ENCODE data around the gene CEP350. TPM values are rescaled to one million over a fixed set of nuclear protein-coding genes. Genes with fewer than 3 reads are reported as not detected.
A peak's percentile ranks its signal among the peaks of the same experiment; 100 is the strongest.

The CEP350 gene
- polyA plus RNA-seq, 3 donors, result 6.7 to 19.8 (median 9.0) TPM

- Histone ChIP-seq H3K9me3 (replicated peaks in 1 of 2; ENCODE audit: control insufficient read depth in 1 of 2, insufficient read depth in 1 of 2, low read length in 2 of 2) (no peaks in the 10 kb centered on the region), H3K27me3 (ENCODE audit: control insufficient read depth in 2 of 2, insufficient read depth in 2 of 2, low read length in 2 of 2) (no peaks in the 10 kb centered on the region), H4K20me1 (ENCODE audit: insufficient read depth, low read length) (peaks cover 14% of the 10 kb centered on the region), H3K4me3 (replicated peaks in 1 of 3; ENCODE audit: low read depth in 2 of 3, low read length in 3 of 3) (peak overlapping the region in 2 of 3 experiments; percentile 38 to 61), H3K4me1 (ENCODE audit: control insufficient read depth in 1 of 2, insufficient read depth in 2 of 2, low read length in 2 of 2) (peaks cover 51 to 65% of the 10 kb centered on the region in 2 donors), H3K9ac (ENCODE audit: insufficient read depth, low read length, poor library complexity, severe bottlenecking) (peak overlapping the region; percentile 19), H3K36me3 (replicated peaks in 1 of 2; ENCODE audit: control insufficient read depth in 1 of 2, insufficient read depth in 2 of 2, low read length in 2 of 2) (no peaks in the 10 kb centered on the region), H2AFZ (ENCODE audit: insufficient read depth, low read depth, low read length, poor library complexity, severe bottlenecking) (peak overlapping the region; percentile 40), H3K79me2 (ENCODE audit: insufficient read depth, low read length) (peaks cover 45% of the 10 kb centered on the region), H3K4me2 (replicated peaks; ENCODE audit: extremely low read depth, low read length, poor library complexity, severe bottlenecking) (peak overlapping the region; percentile 72), H3K27ac (ENCODE audit: low read depth in 1 of 2, low read length in 2 of 2) (peak overlapping the region in 1 of 2 donors; percentile 97)
- H3K9me3 Mint-ChIP-seq, result no peaks in the 10 kb centered on the region
- no peak for TF ChIP-seq CTCF (IDR thresholded peaks at IDR 0.05)
- no peaks in the 10 kb centered on the region for H3K36me3 Mint-ChIP-seq
- DNase-seq, result peak; percentile 34 to 70 (median 62)
- H3K4me1 Mint-ChIP-seq, result peaks cover 55% of the 10 kb centered on the region
- intact Hi-C loops (cut with micrococcal nuclease), result loop anchor here in 1 of 2 donors (5.0 kb wide), 1 partner anchor 70 kb away; the partner anchor contains the start of gene TOR1AIP1
- 0% methylated on average over 3 of the region's 4 CpGs for WGBS (ENCODE audit: insufficient coverage)
- no peaks in the 10 kb centered on the region for H3K27me3 Mint-ChIP-seq (ENCODE audit: low read depth in 3 of 3)
- H3K4me3 Mint-ChIP-seq, result peak overlapping the region; percentile 65 to 80
- peak overlapping the region; percentile 88 to 95 (median 91) for H3K27ac Mint-ChIP-seq
These were observed 2.4 kb upstream of the CEP350 start for GRCh38 chr1:179952186-179952585.

GRCh38 chr1:179953974-179954492 lies 577 bp upstream of the CEP350 start:
- no peaks in the 10 kb centered on the region for H3K27me3 Mint-ChIP-seq (ENCODE audit: low read depth in 3 of 3)
- peaks cover 54 to 67% of the 10 kb centered on the region in 2 donors for H3K4me1 ChIP-seq (ENCODE audit: control insufficient read depth in 1 of 2, insufficient read depth in 2 of 2, low read length in 2 of 2)

More at GRCh38 chr1:179953974-179954492, 577 bp upstream of the CEP350 start:
- Histone ChIP-seq H3K4me3 (replicated peaks in 1 of 3; ENCODE audit: low read depth in 2 of 3, low read length in 3 of 3) (peak overlapping the region; percentile 86 to 93 (median 88)), H3K27ac (ENCODE audit: low read depth in 1 of 2, low read length in 2 of 2) (peak overlapping the region; percentile 97), H3K9me3 (replicated peaks in 1 of 2; ENCODE audit: control insufficient read depth in 1 of 2, insufficient read depth in 1 of 2, low read length in 2 of 2) (no peaks in the 10 kb centered on the region), H3K27me3 (ENCODE audit: control insufficient read depth in 2 of 2, insufficient read depth in 2 of 2, low read length in 2 of 2) (no peaks in the 10 kb centered on the region), H3K4me2 (replicated peaks; ENCODE audit: extremely low read depth, low read length, poor library complexity, severe bottlenecking) (peak overlapping the region; percentile 85), H2AFZ (ENCODE audit: insufficient read depth, low read depth, low read length, poor library complexity, severe bottlenecking) (peak overlapping the region; percentile 88), H3K9ac (ENCODE audit: insufficient read depth, low read length, poor library complexity, severe bottlenecking) (peak overlapping the region; percentile 99), H3K36me3 (replicated peaks in 1 of 2; ENCODE audit: control insufficient read depth in 1 of 2, insufficient read depth in 2 of 2, low read length in 2 of 2) (no peaks in the 10 kb centered on the region), H4K20me1 (ENCODE audit: insufficient read depth, low read length) (peaks cover 32% of the 10 kb centered on the region), H3K79me2 (ENCODE audit: insufficient read depth, low read length) (peaks cover 63% of the 10 kb centered on the region)
- peak; percentile 46 for TF ChIP-seq CTCF (IDR thresholded peaks at IDR 0.05)
- intact Hi-C loops (cut with micrococcal nuclease), result loop anchor here (2.0 to 5.0 kb wide), 2 partner anchors 71 to 72 kb away; partner anchors contain the start of gene TOR1AIP1 (in 2 of the 2)
- no peaks in the 10 kb centered on the region for H3K9me3 Mint-ChIP-seq
- peaks cover 61% of the 10 kb centered on the region for H3K4me1 Mint-ChIP-seq
- H3K4me3 Mint-ChIP-seq, result peak overlapping the region; percentile 91 to 95
- peak; percentile 49 to 70 (median 67) for DNase-seq
- H3K36me3 Mint-ChIP-seq, result no peaks in the 10 kb centered on the region
- WGBS (ENCODE audit: insufficient coverage), result 1% methylated on average over 18 of the region's 19 CpGs
- peak overlapping the region; percentile 94 to 99 (median 98) for H3K27ac Mint-ChIP-seq

Data from CD14-positive monocyte (primary cell).